GM23338 (cell line): ENCODE data around the gene CDH23.

Experiments
- CREB1 ChIP-seq: fragments of 250-450 bp; sonication (Bioruptor Pico); IDR thresholded peaks from 2 replicates; pipeline ENCODE4 v1.5.0; 2020; ENCODE audit warnings: low read depth, mild to moderate bottlenecking, moderate library complexity
- EZH2 ChIP-seq: fragments of 200-600 bp; sonication (generic); IDR thresholded peaks from one replicate; pipeline ENCODE4 v1.8.0; 2017; ENCODE audit warnings: antibody characterized with exemption, mild to moderate bottlenecking, low read depth; ENCODE audit not compliant: unreplicated experiment
- EZH2phosphoT487 ChIP-seq: fragments of 200-600 bp; sonication (generic); IDR thresholded peaks from one replicate; pipeline ENCODE4 v1.8.1; 2018; ENCODE audit warnings: antibody characterized with exemption; ENCODE audit not compliant: unreplicated experiment
- POLR2AphosphoS5 ChIP-seq: IDR thresholded peaks from 2 replicates; pipeline ENCODE4 v1.6.1; 2016; ENCODE audit warnings: antibody characterized with exemption, low read depth
- REST ChIP-seq: IDR thresholded peaks from one replicate; pipeline ENCODE4 v1.6.1; 2018; ENCODE audit warnings: antibody characterized with exemption; ENCODE audit not compliant: unreplicated experiment
- TF ChIP-seq, protein P1 (sequence below), 2 experiments: fragments of 200-600 bp in 1 of 2; sonication (generic) in 1 of 2; conservative IDR thresholded peaks; 2 replicates each; pipeline versions ENCODE4 v1.5.1 to v1.6.1; 2016 to 2017; ENCODE audit warnings: antibody characterized with exemption in 2 of 2, low read depth in 2 of 2, mild to moderate bottlenecking in 2 of 2, moderate library complexity in 1 of 2
- TF ChIP-seq, protein P2 (sequence below): IDR thresholded peaks from 2 replicates; pipeline ENCODE4 v1.6.1; 2016; ENCODE audit warnings: antibody characterized with exemption

GRCh38 chr10:71532878-71533277, 136.2 kb downstream of the CDH23 start:
- TF ChIP-seq POLR2AphosphoS5 (no peak), REST (no peak), EZH2phosphoT487 (no peak), CREB1 (CRISPR knock-in tag) (no peak), EZH2 (no peak)
- TF ChIP-seq, protein P1, sequence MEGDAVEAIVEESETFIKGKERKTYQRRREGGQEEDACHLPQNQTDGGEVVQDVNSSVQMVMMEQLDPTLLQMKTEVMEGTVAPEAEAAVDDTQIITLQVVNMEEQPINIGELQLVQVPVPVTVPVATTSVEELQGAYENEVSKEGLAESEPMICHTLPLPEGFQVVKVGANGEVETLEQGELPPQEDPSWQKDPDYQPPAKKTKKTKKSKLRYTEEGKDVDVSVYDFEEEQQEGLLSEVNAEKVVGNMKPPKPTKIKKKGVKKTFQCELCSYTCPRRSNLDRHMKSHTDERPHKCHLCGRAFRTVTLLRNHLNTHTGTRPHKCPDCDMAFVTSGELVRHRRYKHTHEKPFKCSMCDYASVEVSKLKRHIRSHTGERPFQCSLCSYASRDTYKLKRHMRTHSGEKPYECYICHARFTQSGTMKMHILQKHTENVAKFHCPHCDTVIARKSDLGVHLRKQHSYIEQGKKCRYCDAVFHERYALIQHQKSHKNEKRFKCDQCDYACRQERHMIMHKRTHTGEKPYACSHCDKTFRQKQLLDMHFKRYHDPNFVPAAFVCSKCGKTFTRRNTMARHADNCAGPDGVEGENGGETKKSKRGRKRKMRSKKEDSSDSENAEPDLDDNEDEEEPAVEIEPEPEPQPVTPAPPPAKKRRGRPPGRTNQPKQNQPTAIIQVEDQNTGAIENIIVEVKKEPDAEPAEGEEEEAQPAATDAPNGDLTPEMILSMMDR (conservative IDR thresholded peaks at IDR 0.05; ENCODE audit: low read depth in 2 of 2), result no peak
- TF ChIP-seq, protein P2, sequence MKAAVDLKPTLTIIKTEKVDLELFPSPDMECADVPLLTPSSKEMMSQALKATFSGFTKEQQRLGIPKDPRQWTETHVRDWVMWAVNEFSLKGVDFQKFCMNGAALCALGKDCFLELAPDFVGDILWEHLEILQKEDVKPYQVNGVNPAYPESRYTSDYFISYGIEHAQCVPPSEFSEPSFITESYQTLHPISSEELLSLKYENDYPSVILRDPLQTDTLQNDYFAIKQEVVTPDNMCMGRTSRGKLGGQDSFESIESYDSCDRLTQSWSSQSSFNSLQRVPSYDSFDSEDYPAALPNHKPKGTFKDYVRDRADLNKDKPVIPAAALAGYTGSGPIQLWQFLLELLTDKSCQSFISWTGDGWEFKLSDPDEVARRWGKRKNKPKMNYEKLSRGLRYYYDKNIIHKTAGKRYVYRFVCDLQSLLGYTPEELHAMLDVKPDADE, result no peak
